Coronary artery (tissue), 2 donors: ENCODE measurements around the gene CEP128.

Experiments used
- DNase-seq: peaks from one replicate; pipeline ENCODE4 v3.0.0-alpha.2; 2017; ENCODE audit warnings: low spot score
- H3K27ac ChIP-seq, 2 donors: fragments of 200-600 bp; sonication (generic); one replicate each; pipeline ENCODE4 v1.5.1; 2016 to 2019
- H3K4me3 ChIP-seq: fragments of 200-600 bp; sonication (generic); 2 replicates; pipeline ENCODE4 v1.5.1; 2016; ENCODE audit warnings: mild to moderate bottlenecking, moderate library complexity
- TF ChIP-seq, protein P1 (sequence below): fragments of 200-600 bp; sonication (generic); IDR thresholded peaks from one replicate; pipeline ENCODE4 v1.5.1; 2019; ENCODE audit warnings: antibody characterized with exemption

CEP128 gene

DNA sequence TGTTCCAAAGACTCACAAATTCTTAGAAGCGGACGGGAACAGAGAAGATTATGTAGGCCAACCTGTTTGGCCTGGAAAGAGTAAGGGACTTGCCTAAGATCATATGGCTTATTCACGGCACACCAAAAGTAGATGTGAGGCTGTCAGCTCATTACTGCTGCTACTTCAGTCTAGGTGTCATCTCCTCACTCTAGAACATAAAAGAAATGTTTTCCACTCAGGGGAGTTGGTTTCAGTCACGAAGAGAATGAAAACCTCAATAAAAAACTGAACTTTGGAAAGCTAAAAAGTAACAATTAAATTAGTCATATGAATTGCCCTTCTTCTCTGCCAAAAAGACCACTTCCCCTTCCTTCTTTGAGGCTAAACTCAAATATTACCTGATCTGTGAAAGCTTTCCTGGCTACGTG lies 658 bp upstream of the CEP128 start:
- H3K27ac ChIP-seq = peak overlapping the region; percentile 33 to 36
- no peak for DNase-seq
- TF ChIP-seq, protein P1, sequence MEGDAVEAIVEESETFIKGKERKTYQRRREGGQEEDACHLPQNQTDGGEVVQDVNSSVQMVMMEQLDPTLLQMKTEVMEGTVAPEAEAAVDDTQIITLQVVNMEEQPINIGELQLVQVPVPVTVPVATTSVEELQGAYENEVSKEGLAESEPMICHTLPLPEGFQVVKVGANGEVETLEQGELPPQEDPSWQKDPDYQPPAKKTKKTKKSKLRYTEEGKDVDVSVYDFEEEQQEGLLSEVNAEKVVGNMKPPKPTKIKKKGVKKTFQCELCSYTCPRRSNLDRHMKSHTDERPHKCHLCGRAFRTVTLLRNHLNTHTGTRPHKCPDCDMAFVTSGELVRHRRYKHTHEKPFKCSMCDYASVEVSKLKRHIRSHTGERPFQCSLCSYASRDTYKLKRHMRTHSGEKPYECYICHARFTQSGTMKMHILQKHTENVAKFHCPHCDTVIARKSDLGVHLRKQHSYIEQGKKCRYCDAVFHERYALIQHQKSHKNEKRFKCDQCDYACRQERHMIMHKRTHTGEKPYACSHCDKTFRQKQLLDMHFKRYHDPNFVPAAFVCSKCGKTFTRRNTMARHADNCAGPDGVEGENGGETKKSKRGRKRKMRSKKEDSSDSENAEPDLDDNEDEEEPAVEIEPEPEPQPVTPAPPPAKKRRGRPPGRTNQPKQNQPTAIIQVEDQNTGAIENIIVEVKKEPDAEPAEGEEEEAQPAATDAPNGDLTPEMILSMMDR = no peak
- H3K4me3 ChIP-seq = peak overlapping the region; percentile 79

DNA sequence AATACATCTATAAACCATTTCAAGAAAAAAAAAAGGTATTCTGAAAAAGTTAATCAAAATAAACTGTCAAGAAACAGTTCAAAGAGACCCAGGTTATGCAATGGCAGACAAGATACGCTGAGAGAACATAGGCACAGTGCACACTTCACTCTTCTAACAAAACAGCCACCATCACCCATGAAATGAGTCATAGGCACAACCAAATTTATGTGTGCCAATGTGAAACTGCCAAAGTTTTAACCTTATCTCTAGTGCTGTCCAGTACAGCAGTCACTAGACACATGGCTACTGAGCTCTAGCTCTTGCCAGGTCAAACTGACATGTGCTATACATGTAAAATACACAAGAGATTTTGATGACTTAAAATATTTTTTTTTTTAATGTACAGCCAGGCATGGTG lies 1.4 kb downstream of the CEP128 start:
- TF ChIP-seq, protein P1 = no peak
- no peak overlapping the region for H3K27ac ChIP-seq
- H3K4me3 ChIP-seq = no peak overlapping the region
- DNase-seq = no peak

DNA sequence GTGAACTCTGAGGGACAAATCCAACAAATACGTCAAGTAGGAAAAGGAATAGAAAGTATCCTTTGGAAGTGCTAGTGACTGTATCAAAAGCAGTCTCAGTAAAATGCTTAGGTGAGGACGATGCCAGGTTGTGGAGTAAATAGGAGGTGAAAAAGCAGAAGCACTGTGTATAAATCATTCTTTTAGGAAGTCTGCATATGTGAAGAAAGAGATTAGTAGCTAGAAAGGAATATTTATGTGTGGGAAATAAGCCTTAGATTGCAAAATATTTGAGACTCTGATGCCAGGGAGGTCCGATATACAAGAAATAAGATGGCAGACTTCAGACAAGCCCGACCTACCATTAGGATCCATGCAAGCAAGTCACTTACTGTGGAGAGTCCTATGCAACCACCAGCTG lies 7.9 kb downstream of the CEP128 start:
- H3K4me3 ChIP-seq = no peak overlapping the region
- TF ChIP-seq, protein P1 = no peak
- DNase-seq = no peak
- H3K27ac ChIP-seq = no peak overlapping the region

DNA sequence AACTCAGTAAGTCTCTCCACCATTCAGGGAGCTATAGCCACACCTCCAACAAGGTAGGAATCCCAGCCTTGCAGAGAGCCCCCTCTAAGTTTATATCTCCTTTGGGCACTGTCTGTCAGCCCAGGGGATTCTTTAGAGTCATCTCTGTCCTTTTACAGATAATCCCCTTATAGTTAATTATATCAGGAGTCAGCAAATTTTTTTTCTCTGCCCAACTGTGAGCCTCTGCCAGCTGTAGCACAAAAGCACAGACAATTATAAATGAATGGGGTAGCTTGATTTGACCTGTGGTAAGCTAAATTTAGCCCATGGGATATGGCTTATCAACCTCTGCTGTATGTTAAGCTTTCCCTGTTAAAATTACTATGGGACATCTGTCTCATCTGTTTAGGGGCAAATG lies 8.3 kb downstream of the CEP128 start:
- no peak overlapping the region for H3K4me3 ChIP-seq
- TF ChIP-seq, protein P1 = no peak
- no peak overlapping the region for H3K27ac ChIP-seq
- DNase-seq = no peak

DNA sequence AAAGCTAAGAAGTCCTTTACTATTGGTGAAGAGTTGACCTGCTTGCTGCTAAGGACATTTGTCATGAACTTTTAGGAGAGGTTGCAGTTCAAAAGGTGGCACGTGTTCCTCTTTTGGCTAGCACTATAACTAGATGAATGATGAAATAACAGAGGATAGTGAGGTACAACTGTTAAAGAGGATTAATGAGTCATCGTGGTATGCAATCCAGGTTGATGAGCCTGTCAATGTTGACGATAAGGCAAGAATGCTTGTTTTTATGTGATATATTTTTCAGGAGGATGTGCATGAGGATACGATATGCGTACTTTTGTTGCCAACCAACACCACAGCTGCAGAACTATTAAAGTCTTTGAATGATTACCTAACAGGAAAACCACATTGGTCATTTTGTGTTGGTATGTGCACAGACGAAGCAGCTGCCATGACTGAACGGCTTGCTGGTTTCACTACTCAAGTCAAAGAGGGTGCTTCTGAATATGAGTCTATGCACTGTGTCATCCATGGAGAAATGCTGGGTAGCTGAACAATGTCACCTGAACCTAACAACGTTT lies 10.6 kb downstream of the CEP128 start:
- no peak overlapping the region for H3K27ac ChIP-seq
- TF ChIP-seq, protein P1 = no peak
- no peak overlapping the region for H3K4me3 ChIP-seq
- DNase-seq = no peak

DNA sequence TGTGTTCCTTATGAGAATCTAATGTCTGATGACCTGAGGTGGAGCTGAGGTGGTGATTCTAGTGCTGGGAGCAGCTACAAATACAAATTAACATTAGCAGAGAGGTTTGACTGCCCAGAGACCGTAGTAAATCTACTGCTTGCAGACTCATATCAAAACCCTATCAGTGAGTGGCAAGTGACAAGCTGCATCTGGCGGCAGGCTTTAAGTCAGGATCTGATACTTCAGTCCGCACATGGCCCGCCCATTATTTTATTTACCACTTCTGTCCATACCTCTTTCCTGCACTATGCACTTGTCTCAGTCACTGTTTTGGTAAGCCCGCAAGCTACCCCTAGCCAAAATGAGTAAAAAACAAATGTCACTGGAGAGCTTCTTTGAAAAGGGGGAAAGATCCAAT lies 11.4 kb downstream of the CEP128 start:
- no peak for DNase-seq
- Histone ChIP-seq H3K27ac (no peak overlapping the region), H3K4me3 (no peak overlapping the region)
- TF ChIP-seq, protein P1 = no peak

DNA sequence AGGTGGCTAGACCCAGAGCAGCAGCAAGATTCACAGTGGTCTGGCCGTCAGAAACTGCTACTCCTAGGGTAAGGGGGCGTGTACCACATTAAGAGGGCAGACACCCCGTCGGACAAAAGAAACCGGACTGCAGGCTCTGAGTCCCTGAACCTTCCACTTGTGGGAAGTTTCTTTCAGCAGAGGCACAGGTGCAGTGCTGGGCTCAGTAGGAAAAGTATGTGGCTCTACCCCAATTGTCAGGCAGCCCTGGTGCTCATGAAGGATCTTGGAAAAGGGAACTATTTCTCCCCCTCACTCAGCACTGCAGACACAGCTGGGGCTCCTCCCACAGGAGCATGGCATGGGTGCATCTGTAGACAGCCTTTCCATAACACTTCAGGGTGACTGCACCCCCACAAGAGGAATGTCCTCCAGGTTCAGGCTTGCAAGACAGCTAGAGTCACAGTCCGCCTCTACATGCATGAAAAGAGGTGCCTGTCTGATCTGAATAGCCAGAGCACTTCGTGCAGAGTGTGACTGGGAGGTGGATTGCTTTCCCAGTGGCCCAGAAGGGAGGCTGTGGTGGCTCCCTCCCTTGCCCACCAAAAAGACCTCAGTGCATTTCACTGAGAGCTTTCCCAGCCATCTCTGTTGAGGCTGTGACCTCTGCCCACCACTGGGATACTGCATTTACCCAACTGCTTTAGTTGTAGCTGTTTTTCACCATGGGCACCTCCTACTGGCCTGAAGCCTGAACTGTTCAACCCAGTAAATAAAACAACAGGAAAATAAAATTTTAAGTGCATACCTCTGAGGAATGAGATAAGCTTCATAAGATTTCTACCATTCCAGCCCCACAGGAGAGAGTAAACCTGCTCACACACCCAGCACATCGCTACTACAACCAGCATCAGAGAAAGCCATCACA lies 14.2 kb downstream of the CEP128 start:
- TF ChIP-seq, protein P1 = no peak
- DNase-seq = no peak
- Histone ChIP-seq H3K4me3 (no peak overlapping the region), H3K27ac (no peak overlapping the region)
